ENCODE data around the gene RNASE9.
"Not testable (repeated sequence)": the region's sequence is repeated elsewhere in the genome, so short reads cannot be mapped to it uniquely, and the experiment has no call there.

RNASE9 gene

GRCh38 chr14:20512177-20512905, 48.5 kb downstream of the RNASE9 start:
- Histone ChIP-seq H3K27me3 (ENCODE audit: control insufficient read depth in 1 of 2, insufficient read depth in 2 of 2, low read length in 2 of 2) (no peaks in the 10 kb centered on the region), H3K4me3 (ENCODE audit: low read depth in 1 of 2, low read length in 2 of 2) (no peak overlapping the region), H3K9me3 (ENCODE audit: low read length) (no peaks in the 10 kb centered on the region), H3K36me3 (ENCODE audit: insufficient read depth, low read length) (no peaks in the 10 kb centered on the region), H3K4me1 (ENCODE audit: insufficient read depth, low read length) (no peaks in the 10 kb centered on the region), H3K27ac (ENCODE audit: low read depth, low read length) (no peak overlapping the region), H3K9ac (ENCODE audit: low read length) (no peak overlapping the region)

DNA sequence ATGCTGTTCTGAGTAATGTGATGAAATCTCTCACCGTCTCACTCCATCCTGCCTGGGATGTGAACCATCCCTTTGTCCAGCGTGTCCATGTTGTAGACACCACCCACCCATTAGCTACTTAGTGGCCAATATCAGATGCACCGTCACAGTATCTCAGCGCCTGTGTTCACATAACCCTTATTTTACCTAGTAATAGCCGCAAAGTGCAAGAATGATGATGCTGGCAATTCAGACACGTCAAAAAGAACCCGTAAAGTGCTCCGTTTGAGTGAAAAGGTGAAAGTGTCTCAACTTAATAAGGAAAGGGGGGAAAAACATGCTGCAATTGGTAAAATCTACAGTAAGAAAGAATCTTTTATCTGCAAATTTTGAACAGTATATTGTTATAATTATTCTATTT, 52.5 kb downstream of the RNASE9 start:
- no peaks in the 10 kb centered on the region for H3K36me3 ChIP-seq (ENCODE audit: insufficient read depth, low read length)
- no peaks in the 10 kb centered on the region for H3K9me3 ChIP-seq (ENCODE audit: low read length)
- H3K27ac ChIP-seq (ENCODE audit: low read depth, low read length), result no peak overlapping the region
- H3K9ac ChIP-seq (ENCODE audit: low read length), result no peak overlapping the region
- H3K4me3 ChIP-seq (ENCODE audit: low read depth in 1 of 2, low read length in 2 of 2), result no peak overlapping the region
- no peaks in the 10 kb centered on the region for H3K4me1 ChIP-seq (ENCODE audit: insufficient read depth, low read length)
- no peaks in the 10 kb centered on the region for H3K27me3 ChIP-seq (ENCODE audit: control insufficient read depth in 1 of 2, insufficient read depth in 2 of 2, low read length in 2 of 2)

DNA sequence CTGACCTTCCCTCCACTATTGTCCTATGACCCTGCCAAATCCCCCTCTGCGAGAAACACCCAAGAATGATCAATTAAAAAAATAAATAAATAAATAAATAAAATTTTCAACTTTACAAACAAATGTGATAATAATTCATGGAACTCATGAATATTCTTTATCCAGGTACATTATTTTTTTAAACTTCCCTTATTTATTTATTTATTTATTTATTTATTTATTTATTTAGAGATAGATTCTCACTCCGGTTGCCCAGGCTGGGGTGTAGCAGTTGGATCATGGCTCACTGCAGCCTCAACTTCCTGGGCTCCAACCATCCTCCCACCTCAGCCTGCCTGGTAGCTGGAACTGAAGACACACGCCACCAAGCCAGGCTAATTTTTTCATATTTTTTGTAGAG, 53.3 kb downstream of the RNASE9 start:
- H3K4me1 ChIP-seq (ENCODE audit: insufficient read depth, low read length); H3K27ac ChIP-seq (ENCODE audit: low read depth, low read length); H3K27me3 ChIP-seq (ENCODE audit: control insufficient read depth in 1 of 2, insufficient read depth in 2 of 2, low read length in 2 of 2); H3K36me3 ChIP-seq (ENCODE audit: insufficient read depth, low read length); H3K9me3 ChIP-seq (ENCODE audit: low read length); H3K9ac ChIP-seq (ENCODE audit: low read length); H3K4me3 ChIP-seq (ENCODE audit: low read depth in 1 of 2, low read length in 2 of 2): not testable (repeated sequence)

DNA sequence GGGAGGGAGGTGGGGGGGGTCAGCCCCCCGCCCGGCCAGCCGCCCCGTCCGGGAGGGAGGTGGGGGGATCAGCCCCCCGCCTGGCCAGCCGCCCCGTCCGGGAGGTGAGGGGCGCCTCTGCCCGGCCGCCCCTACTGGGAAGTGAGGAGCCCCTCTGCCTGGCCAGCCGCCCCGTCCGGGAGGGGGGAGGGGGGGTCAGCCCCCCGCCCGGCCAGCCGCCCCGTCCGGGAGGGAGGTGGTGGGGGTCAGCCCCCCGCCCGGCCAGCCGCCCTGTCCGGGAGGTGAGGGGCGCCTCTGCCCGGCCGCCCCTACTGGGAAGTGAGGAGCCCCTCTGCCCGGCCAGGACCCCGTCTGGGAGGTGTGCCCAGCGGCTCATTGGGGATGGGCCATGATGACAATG, 54.1 kb downstream of the RNASE9 start:
- not testable (repeated sequence) for H3K9me3 ChIP-seq (ENCODE audit: low read length); H3K4me3 ChIP-seq (ENCODE audit: low read depth in 1 of 2, low read length in 2 of 2); H3K36me3 ChIP-seq (ENCODE audit: insufficient read depth, low read length); H3K9ac ChIP-seq (ENCODE audit: low read length); H3K4me1 ChIP-seq (ENCODE audit: insufficient read depth, low read length); H3K27ac ChIP-seq (ENCODE audit: low read depth, low read length); H3K27me3 ChIP-seq (ENCODE audit: control insufficient read depth in 1 of 2, insufficient read depth in 2 of 2, low read length in 2 of 2)

GRCh38 chr14:20506276-20506675, 54.6 kb downstream of the RNASE9 start:
- not testable (repeated sequence) for H3K27me3 ChIP-seq (ENCODE audit: control insufficient read depth in 1 of 2, insufficient read depth in 2 of 2, low read length in 2 of 2); H3K4me1 ChIP-seq (ENCODE audit: insufficient read depth, low read length); H3K36me3 ChIP-seq (ENCODE audit: insufficient read depth, low read length); H3K9me3 ChIP-seq (ENCODE audit: low read length); H3K27ac ChIP-seq (ENCODE audit: low read depth, low read length); H3K4me3 ChIP-seq (ENCODE audit: low read depth in 1 of 2, low read length in 2 of 2); H3K9ac ChIP-seq (ENCODE audit: low read length)

Data from muscle layer of colon (tissue), 2 donors.